Left lobe of liver (tissue), 2 donors: ENCODE results near the gene SCLY. TPM values are rescaled to one million over a fixed set of nuclear protein-coding genes. Genes with fewer than 3 reads are reported as not detected.

ENCODE experiments used
- ATAC-seq: fragments of 200-7000 bp; cut with Tn5 transposase; one replicate; pipeline ENCODE4 v1.9.1; 2020; ENCODE audit warnings: mild to moderate bottlenecking, moderate library complexity
- DNase-seq: peaks from one replicate; pipeline ENCODE4 v3.0.0-alpha.2; 2020; ENCODE audit warnings: low spot score
- total RNA-seq: library from RNA; stranded (reverse); gene quantifications from one replicate; pipeline ENCODE4 v1.2.1, GENCODE V29; 2021
- donor health status: DM: no; HTN: no; CAD: no; lungs with moderate emphysema.
- donor health status: DM: no; HTN: yes; CAD: no.

Gene SCLY
- total RNA-seq, 1 donor from 2014 or later, result 40.6 TPM

- ATAC-seq (no peak), DNase-seq (no peak)
Measured at GRCh38 chr2:238067939-238068338, 7.1 kb downstream of the SCLY start.

DNA sequence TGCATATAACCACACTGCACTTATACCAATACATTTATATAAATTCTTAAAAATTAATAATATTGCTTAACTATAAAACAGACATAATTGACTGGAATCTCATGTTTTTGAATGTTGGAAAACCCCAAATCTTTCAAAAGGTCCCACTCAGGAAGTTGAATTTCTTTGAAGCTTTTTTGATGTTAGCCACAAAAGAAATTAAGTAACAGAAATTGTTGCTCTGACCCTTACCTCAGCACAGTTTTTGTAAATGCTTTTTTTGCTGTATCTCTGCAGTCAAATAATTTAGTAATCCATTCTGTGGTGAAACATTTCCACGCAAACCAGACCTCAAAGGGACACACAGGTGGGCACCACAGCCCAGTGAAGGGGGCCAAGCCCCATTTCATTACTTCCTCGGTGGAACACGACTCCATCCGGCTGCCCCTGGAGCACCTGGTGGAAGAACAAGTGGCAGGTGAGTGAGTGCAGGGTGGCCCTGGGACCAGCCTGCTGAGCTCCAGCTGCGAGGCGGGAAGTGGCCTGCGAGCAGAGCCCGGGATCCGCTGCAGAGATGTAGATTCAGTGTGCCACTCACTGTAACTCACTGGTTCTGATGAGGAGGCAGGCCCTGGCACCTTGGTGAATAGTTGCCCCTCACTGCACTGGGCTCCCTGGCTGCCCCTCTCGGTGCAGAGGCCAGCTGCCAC lies 8.4 kb downstream of the SCLY start:
- peak; percentile 41 for DNase-seq
- peak; percentile 27 for ATAC-seq

- ATAC-seq (peak; percentile 87), DNase-seq (peak; percentile 51)
Measured at GRCh38 chr2:238069877-238070276, 9.1 kb downstream of the SCLY start.

DNA sequence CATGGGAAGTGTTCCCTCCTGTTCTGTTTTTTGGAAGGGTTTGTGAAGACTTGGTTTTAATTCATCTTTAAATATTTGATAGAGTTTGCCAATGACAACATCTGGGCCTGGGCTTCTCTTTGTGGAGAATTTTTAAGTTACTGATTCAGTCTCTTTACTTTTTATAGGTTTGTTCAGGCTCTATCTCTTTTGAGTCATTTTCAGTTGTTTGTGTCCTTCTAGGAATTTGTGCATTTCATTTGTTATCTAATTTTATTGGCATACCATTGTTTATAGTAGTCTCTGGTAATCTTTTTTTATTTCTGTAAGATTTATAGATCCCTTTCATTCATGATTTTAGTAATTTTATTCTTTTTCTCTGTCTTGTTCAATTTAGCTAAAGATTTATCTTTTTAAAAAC lies 14.6 kb downstream of the SCLY start:
- ATAC-seq (no peak), DNase-seq (no peak)

DNA sequence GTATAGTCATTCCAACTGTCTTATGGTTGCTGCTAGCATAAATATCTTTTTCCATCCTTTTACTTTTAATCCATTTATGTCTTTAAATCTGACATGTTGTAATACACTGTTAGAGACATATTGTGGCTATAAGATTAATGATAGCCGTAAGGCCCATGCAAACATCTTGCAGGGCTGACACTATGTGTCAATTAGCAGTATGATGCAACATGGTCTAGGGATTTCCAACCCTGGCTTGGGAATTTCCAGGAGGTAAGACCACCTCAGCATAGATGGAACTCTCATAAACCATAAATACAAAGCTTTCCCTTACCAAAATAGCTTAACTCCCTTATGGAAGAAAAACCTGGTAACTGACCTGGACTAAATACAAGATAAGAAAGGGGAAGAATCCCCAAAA lies 16.5 kb downstream of the SCLY start:
- DNase-seq (peak; percentile 8), ATAC-seq (no peak)

GRCh38 chr2:238079874-238080327 lies 19.1 kb downstream of the SCLY start:
- peak; percentile 83 for ATAC-seq
- peak; percentile 29 for DNase-seq

DNA sequence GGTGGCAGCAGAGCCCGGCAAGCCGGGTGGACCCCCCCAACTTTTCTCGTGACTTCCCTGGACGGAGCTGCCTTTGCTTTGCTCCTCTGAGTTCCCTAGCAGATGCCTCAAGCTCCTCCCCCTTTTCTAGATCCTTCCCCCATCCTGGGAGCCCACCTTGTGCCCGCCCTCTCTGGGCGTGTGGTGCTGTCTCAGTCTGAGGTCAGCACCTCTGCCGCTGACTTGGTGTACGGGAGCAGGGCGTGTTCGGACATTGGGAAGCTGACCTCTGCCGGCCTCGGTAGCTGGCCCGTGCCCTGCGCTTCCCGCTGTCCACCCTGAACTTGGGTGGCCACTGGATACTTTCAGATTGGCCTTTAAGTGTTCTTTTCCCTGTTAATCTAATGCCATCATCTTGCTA lies 19.7 kb downstream of the SCLY start:
- peak; percentile 46 for DNase-seq

GRCh38 chr2:238081150-238081549 lies 20.3 kb downstream of the SCLY start:
- no peak for ATAC-seq
- peak; percentile 46 for DNase-seq

More for the DNA sequence above, 19.7 kb downstream of the SCLY start:
- ATAC-seq, result peak; percentile 19

DNA sequence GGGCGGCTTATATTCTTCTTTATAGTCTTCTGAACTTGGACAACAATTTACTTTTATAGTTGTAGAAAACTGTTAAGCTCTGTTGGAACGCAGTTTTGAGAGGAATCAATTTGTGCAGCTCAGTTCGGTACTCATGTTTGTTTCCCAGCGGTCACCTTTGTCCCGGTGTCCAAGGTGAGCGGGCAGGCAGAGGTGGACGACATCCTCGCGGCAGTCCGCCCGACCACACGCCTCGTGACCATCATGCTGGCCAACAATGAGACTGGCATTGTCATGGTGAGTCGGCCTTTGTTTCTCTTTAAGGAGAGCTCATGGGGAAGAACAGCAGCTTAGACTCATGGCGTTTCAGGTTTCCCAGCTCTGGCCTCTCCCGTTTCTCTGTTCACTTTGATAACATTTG lies 20.8 kb downstream of the SCLY start:
- ATAC-seq, result peak; percentile 47
- DNase-seq, result peak; percentile 63

DNA sequence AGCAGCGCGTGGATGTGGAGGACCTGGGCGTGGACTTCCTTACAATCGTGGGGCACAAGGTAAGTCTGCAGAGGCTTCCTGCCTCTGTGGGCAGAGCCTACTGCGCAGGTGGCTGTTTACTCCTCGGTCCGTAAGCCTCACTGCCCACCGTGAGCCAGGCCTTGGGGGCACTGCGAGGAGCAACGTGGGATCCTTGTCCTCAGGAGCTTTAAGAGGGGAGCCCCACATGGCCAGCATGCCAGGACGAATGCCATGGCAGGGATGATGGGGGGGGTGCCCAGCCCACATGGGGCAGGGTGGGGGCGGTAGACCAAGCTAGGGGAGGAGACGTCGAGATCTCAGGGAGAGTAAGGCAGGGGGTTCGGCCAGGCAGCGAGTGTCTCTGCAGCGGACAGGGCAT lies 21.4 kb downstream of the SCLY start:
- ATAC-seq (no peak), DNase-seq (peak; percentile 40)

DNA sequence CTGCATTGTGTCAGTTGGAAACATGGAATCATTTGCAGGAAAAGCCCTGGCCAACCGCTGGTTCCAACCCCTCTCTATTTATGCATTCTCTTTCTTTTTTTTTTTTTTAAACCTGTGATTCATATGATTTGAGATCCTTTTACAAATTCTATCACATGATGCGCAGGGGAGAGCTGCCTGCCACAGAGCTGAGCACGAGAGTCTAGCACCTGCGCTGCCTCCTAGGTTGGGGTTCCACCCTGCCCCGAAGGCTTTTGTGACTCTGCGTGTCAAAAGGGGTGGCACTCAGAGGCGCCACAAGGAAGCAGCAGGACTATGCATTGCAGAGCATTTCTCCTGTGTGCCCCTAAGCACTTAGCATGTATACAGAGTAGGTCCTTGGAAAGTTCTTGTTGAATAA lies 22.0 kb downstream of the SCLY start:
- no peak for ATAC-seq
- DNase-seq, result peak; percentile 12

DNA sequence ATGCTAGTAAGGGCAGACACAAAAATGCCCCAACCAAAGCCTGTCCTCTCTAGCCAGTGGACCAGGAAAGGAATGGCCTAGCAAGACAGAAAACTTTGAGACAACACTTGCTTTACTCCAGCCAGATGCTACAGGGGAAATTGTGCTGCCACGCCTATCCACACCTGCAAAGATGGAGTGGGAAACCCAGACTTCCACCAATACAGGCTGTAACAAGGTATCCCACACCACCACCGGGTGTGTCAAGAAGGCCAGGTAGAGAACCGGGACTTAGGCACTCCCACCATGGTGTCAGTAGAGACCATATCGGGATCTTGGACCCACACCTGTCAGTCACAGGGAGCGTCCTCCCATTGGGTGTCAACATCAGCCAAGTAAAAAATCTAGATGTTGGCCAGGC lies 23.1 kb downstream of the SCLY start:
- DNase-seq (peak; percentile 29), ATAC-seq (no peak)

GRCh38 chr2:238084761-238085160 lies 24.0 kb downstream of the SCLY start:
- DNase-seq (no peak), ATAC-seq (no peak)

DNA sequence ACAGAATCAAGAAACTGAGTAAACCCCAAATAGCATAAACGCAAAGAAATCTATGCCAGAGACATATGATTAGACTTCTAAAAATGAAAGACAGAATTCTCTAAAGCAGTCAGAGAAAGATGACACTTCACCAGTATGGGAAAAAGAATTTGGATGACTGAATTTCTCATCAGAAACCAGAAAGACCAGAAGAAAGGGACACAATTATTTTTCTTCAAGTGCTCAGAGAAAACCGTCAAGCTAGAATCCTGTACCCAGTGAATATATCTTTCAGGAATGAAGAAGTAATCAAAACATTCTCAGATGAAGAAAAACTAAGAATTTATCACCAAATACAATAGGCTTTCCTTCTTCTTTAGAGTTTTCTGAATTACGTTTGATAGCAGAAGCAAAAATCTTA lies 25.1 kb downstream of the SCLY start:
- DNase-seq (no peak), ATAC-seq (no peak)

DNA sequence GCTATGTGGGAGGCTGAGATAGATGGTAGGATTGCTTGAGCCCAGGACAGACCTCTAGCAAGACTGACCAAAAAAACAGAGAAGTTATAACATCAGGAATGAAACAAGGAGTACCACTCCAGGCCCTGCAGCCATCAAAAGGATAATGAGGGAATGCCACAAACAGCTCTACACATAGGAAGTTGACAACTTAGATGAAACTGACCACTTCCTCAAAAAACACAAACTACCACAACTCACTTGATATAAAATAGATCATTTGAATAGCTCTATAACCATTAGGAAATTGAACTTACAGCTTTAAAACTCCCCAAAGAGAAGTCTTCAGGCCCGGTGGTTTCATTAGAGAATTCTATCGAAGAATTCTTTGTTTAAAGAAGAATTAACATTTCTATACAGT lies 26.4 kb downstream of the SCLY start:
- DNase-seq, result no peak
- ATAC-seq, result no peak

GRCh38 chr2:238090887-238091286 lies 30.1 kb downstream of the SCLY start:
- no peak for DNase-seq

DNA sequence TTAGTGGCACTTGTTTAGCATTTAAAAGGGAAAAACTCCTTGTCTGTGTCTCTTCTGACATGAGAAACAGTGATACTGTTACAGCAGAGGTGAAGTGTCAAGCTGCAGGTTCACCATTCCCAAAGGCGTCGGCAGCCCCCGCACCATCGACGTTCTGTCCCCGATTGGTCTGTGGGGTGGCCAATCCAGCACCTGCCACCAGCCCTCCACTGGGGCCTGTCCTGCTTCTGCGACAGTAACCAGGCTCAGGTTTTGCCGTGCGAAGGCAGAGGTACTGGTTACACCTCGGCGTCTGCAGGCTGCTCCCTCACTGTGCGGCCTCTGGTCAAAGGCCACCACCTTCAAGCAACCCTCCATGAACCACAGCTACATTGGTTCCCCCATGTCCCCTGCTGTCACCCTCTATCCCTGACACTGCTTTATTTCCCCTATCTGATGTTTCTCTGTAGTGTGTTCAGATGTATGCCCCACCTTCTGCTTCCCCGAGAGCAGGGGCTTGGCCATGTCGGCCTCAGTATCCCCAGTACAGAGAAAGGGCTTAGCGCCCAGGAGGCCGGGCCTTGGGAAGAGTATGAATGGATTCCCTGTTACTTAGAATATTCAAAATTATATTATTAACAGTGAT lies 30.7 kb downstream of the SCLY start:
- ATAC-seq (no peak), DNase-seq (no peak)

More at GRCh38 chr2:238090887-238091286, 30.1 kb downstream of the SCLY start:
- no peak for ATAC-seq

GRCh38 chr2:238092486-238093035 lies 31.8 kb downstream of the SCLY start:
- ATAC-seq, result no peak

DNA sequence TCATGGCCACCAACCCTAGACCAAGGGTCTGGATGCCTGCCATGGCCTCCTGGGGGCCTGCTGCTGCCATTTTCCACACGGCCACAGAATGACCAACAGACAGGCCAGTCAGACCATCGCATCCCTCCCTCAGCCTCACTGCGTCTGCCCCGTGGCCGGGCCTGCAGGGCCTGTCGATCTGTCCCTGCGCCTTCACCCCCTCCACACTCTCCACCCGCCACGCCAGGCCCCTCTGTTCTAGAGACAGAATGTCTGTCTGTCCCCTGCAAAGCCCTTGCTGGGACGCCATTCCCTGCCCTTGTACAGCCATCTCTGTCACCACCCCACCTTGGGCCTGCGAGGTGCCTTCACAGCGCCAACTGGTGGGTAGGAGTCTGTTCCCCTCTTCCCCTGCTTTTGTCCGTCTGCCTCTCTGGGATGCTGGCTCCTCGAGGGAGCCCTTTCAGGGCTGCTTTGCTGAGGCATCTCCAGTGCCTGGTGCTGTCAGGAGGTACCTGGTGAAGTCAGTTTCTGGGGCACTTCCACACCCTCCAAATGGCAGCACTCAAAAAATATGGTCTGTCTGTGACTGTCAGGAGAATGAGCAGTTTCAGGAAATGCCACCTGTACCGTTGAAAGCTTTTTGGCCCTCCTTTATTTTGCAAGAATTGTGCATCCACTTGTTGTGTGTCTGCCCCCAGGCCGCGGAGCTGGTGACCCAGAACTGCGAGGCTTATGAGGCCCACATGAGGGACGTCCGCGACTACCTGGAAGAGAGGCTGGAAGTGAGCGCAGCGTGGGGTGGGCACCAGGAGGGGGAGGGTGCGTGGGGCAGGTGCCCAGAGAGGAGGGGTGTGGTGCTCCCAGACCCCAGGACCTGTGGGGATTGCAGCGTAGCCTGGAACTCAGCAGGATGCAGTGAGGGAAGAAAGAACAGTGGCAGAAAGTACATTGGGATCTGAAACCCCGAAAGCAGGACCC lies 32.7 kb downstream of the SCLY start:
- no peak for ATAC-seq
- DNase-seq, result no peak

More at GRCh38 chr2:238092486-238093035, 31.8 kb downstream of the SCLY start:
- no peak for DNase-seq

- no peak for ATAC-seq
- no peak for DNase-seq
Measured at GRCh38 chr2:238094438-238095022, 33.7 kb downstream of the SCLY start.

DNA sequence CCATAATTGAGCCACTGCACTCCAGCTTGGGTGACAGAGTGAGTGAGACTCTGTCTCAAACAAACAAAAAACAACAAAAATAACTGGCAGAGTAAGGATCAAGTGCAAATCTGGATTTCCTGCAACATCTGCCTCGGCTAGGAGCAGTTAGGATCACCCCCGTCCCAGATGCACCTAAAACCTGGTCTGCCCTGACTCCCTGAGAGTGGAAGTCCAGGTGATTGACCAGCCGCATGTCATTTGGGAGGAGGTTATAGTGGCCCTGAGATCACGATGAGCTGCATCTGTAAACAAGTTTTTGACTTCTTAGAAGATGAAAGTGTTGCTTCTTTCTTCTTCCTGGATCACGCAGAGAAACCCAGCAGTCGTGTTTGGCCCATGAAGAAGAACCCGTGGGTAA lies 34.3 kb downstream of the SCLY start:
- no peak for DNase-seq

More for the DNA sequence above, 34.3 kb downstream of the SCLY start:
- no peak for ATAC-seq
